ENCODE results near the gene MAT2B. TPM values are rescaled to one million over a fixed set of nuclear protein-coding genes. Genes with fewer than 3 reads are reported as not detected.

Gene MAT2B
- polyA plus RNA-seq, 3 donors = 34.8 to 165 (median 142) TPM

GRCh38 chr5:163502521-163502920, 2.9 kb upstream of the MAT2B start:
- intact Hi-C loops (cut with micrococcal nuclease) = no loop called here
- no peaks in the 10 kb centered on the region for H3K36me3 ChIP-seq (replicated peaks in 1 of 2; ENCODE audit: control insufficient read depth in 1 of 2, insufficient read depth in 2 of 2, low read length in 2 of 2)
- H4K20me1 ChIP-seq (ENCODE audit: insufficient read depth, low read length) = no peaks in the 10 kb centered on the region
- H3K36me3 Mint-ChIP-seq = no peaks in the 10 kb centered on the region
- peak overlapping the region; percentile 92 for H2AFZ ChIP-seq (ENCODE audit: insufficient read depth, low read depth, low read length, poor library complexity, severe bottlenecking)
- H3K9me3 ChIP-seq (replicated peaks in 1 of 2; ENCODE audit: control insufficient read depth in 1 of 2, insufficient read depth in 1 of 2, low read length in 2 of 2) = no peaks in the 10 kb centered on the region
- H3K9ac ChIP-seq (ENCODE audit: insufficient read depth, low read length, poor library complexity, severe bottlenecking) = peak overlapping the region; percentile 95
- H3K27me3 Mint-ChIP-seq (ENCODE audit: low read depth in 3 of 3) = peaks cover 0 to 2% (median 0%) of the 10 kb centered on the region in 3 donors
- H3K79me2 ChIP-seq (ENCODE audit: insufficient read depth, low read length) = peaks cover 27% of the 10 kb centered on the region
- no peak for DNase-seq
- H3K27me3 ChIP-seq (ENCODE audit: control insufficient read depth in 2 of 2, insufficient read depth in 2 of 2, low read length in 2 of 2) = no peaks in the 10 kb centered on the region
- peak overlapping the region in 1 of 2 donors; percentile 96 for H3K27ac ChIP-seq (ENCODE audit: low read depth in 1 of 2, low read length in 2 of 2)
- peaks cover 31% of the 10 kb centered on the region for H3K4me1 Mint-ChIP-seq
- peak overlapping the region; percentile 62 to 99 (median 97) for H3K4me3 ChIP-seq (replicated peaks in 1 of 3; ENCODE audit: low read depth in 2 of 3, low read length in 3 of 3)
- no peaks in the 10 kb centered on the region for H3K9me3 Mint-ChIP-seq
- 90% methylated on average over 2 of the region's 8 CpGs for WGBS (ENCODE audit: insufficient coverage)
- H3K4me1 ChIP-seq (ENCODE audit: control insufficient read depth in 1 of 2, insufficient read depth in 2 of 2, low read length in 2 of 2) = peaks cover 30 to 39% of the 10 kb centered on the region in 2 donors
- TF ChIP-seq CTCF (IDR thresholded peaks at IDR 0.05) = no peak
- H3K4me3 Mint-ChIP-seq = peak overlapping the region; percentile 89 to 97
- peak overlapping the region in 4 of 7 donors; percentile 81 to 97 (median 88) for H3K27ac Mint-ChIP-seq
- H3K4me2 ChIP-seq (replicated peaks; ENCODE audit: extremely low read depth, low read length, poor library complexity, severe bottlenecking) = peak overlapping the region; percentile 89

GRCh38 chr5:163503106-163504078, 2.0 kb upstream of the MAT2B start:
- peak overlapping the region; percentile 89 for H3K4me2 ChIP-seq (replicated peaks; ENCODE audit: extremely low read depth, low read length, poor library complexity, severe bottlenecking)
- H3K4me1 ChIP-seq (ENCODE audit: control insufficient read depth in 1 of 2, insufficient read depth in 2 of 2, low read length in 2 of 2) = peaks cover 35 to 47% of the 10 kb centered on the region in 2 donors
- H4K20me1 ChIP-seq (ENCODE audit: insufficient read depth, low read length) = peaks cover 6% of the 10 kb centered on the region
- H3K4me1 Mint-ChIP-seq = peaks cover 40% of the 10 kb centered on the region
- H3K27ac ChIP-seq (ENCODE audit: low read depth in 1 of 2, low read length in 2 of 2) = peak overlapping the region; percentile 89 to 96
- H3K79me2 ChIP-seq (ENCODE audit: insufficient read depth, low read length) = peaks cover 36% of the 10 kb centered on the region
- no peak for TF ChIP-seq CTCF (IDR thresholded peaks at IDR 0.05)
- peak overlapping the region; percentile 62 to 99 (median 97) for H3K4me3 ChIP-seq (replicated peaks in 1 of 3; ENCODE audit: low read depth in 2 of 3, low read length in 3 of 3)
- H3K9ac ChIP-seq (ENCODE audit: insufficient read depth, low read length, poor library complexity, severe bottlenecking) = peak overlapping the region; percentile 95
- H3K9me3 Mint-ChIP-seq = no peaks in the 10 kb centered on the region
- no peaks in the 10 kb centered on the region for H3K36me3 Mint-ChIP-seq
- 0% methylated on average over 9 of the region's 17 CpGs for WGBS (ENCODE audit: insufficient coverage)
- intact Hi-C loops (cut with micrococcal nuclease) = loop anchor here (2.0 kb wide), 2 partner anchors 43 to 67 kb away; partner anchors contain the start of genes HMMR (in 2 of the 2), NUDCD2 (in 2 of the 2) and CCNG1 (in 1 of the 2)
- peak overlapping the region; percentile 94 to 99 (median 97) for H3K27ac Mint-ChIP-seq
- no peaks in the 10 kb centered on the region for H3K36me3 ChIP-seq (replicated peaks in 1 of 2; ENCODE audit: control insufficient read depth in 1 of 2, insufficient read depth in 2 of 2, low read length in 2 of 2)
- no peaks in the 10 kb centered on the region for H3K27me3 ChIP-seq (ENCODE audit: control insufficient read depth in 2 of 2, insufficient read depth in 2 of 2, low read length in 2 of 2)
- peak overlapping the region; percentile 92 for H2AFZ ChIP-seq (ENCODE audit: insufficient read depth, low read depth, low read length, poor library complexity, severe bottlenecking)
- DNase-seq = peak; percentile 17 to 37 (median 34)
- no peaks in the 10 kb centered on the region for H3K9me3 ChIP-seq (replicated peaks in 1 of 2; ENCODE audit: control insufficient read depth in 1 of 2, insufficient read depth in 1 of 2, low read length in 2 of 2)
- peak overlapping the region; percentile 89 to 97 for H3K4me3 Mint-ChIP-seq
- H3K27me3 Mint-ChIP-seq (ENCODE audit: low read depth in 3 of 3) = peaks cover 0 to 2% (median 0%) of the 10 kb centered on the region in 3 donors
